T-helper 9 cell (primary cell): ENCODE data around the gene MINDY4.

Source experiments
- DNase-seq: peaks from one replicate; pipeline ENCODE4 v3.0.0-alpha.2; 2020

Gene MINDY4

GRCh38 chr7:30906515-30907240 lies 135.5 kb downstream of the MINDY4 start:
- no peak for DNase-seq

GRCh38 chr7:30907527-30908267 lies 136.5 kb downstream of the MINDY4 start:
- DNase-seq, result no peak

- no peak for DNase-seq
These were observed 137.5 kb downstream of the MINDY4 start for GRCh38 chr7:30908681-30909080.

- no peak for DNase-seq
These were observed 138.2 kb downstream of the MINDY4 start for GRCh38 chr7:30909431-30909830.

GRCh38 chr7:30910411-30911073 lies 139.3 kb downstream of the MINDY4 start:
- DNase-seq, result no peak

- DNase-seq, result no peak
These were observed 139.9 kb downstream of the MINDY4 start for GRCh38 chr7:30911133-30911532.

GRCh38 chr7:30911561-30911969 lies 140.3 kb downstream of the MINDY4 start, which contains the start of gene AQP1:
AQP1 (plus strand) TSS chr7:30911853; CDS start chr7:30911910, 57 bp downstream.
- no peak for DNase-seq

- no peak for DNase-seq
These were observed 141.0 kb downstream of the MINDY4 start for GRCh38 chr7:30912021-30912730.

GRCh38 chr7:30912731-30912985 lies 141.4 kb downstream of the MINDY4 start:
- DNase-seq, result no peak

- no peak for DNase-seq
These were observed 142.0 kb downstream of the MINDY4 start for GRCh38 chr7:30912986-30913811.

- no peak for DNase-seq
These were observed 142.8 kb downstream of the MINDY4 start for GRCh38 chr7:30913821-30914515.

GRCh38 chr7:30914596-30914995 lies 143.4 kb downstream of the MINDY4 start:
- no peak for DNase-seq

GRCh38 chr7:30915005-30915601 lies 143.9 kb downstream of the MINDY4 start:
- DNase-seq, result no peak

GRCh38 chr7:30915751-30916150 lies 144.5 kb downstream of the MINDY4 start:
- no peak for DNase-seq

- no peak for DNase-seq
These were observed 145.0 kb downstream of the MINDY4 start for GRCh38 chr7:30916255-30916654.

GRCh38 chr7:30916767-30917166 lies 145.6 kb downstream of the MINDY4 start:
- no peak for DNase-seq

GRCh38 chr7:30917216-30917893 lies 146.1 kb downstream of the MINDY4 start:
- no peak for DNase-seq

GRCh38 chr7:30918676-30919075 lies 147.5 kb downstream of the MINDY4 start:
- DNase-seq, result no peak

GRCh38 chr7:30920021-30920583 lies 148.9 kb downstream of the MINDY4 start:
- DNase-seq, result no peak
